ENCODE results near the gene SUSD4.
"Not testable (repeated sequence)": the region's sequence is repeated elsewhere in the genome, so short reads cannot be mapped to it uniquely, and the experiment has no call there.

The SUSD4 gene

DNA sequence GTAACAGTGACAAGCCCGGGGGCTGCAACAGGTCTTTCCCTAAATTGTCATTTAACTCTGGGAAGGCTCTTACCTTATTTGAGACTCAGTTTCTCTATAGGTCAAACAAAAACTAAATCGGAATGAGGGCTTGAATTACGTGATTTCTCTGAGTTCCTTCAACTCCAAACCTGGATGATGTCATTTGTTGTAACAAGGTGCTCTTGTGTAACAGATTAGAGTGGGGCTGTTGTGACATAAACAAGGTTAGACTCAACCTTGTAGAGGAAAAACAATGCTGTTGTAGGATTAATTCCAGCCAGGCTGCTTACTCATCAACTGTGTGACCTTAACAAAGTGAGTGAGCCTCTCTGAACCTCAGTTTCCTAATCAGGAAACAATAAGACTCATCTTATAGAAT is 74.4 kb downstream of the SUSD4 start:
- DNase-seq (ENCODE audit: low read depth, low spot score): no peak
- TF ChIP-seq, protein P1, sequence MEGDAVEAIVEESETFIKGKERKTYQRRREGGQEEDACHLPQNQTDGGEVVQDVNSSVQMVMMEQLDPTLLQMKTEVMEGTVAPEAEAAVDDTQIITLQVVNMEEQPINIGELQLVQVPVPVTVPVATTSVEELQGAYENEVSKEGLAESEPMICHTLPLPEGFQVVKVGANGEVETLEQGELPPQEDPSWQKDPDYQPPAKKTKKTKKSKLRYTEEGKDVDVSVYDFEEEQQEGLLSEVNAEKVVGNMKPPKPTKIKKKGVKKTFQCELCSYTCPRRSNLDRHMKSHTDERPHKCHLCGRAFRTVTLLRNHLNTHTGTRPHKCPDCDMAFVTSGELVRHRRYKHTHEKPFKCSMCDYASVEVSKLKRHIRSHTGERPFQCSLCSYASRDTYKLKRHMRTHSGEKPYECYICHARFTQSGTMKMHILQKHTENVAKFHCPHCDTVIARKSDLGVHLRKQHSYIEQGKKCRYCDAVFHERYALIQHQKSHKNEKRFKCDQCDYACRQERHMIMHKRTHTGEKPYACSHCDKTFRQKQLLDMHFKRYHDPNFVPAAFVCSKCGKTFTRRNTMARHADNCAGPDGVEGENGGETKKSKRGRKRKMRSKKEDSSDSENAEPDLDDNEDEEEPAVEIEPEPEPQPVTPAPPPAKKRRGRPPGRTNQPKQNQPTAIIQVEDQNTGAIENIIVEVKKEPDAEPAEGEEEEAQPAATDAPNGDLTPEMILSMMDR (IDR thresholded peaks at IDR 0.05; ENCODE audit: insufficient read depth, low read length, missing control alignments): no peak
- ChIA-PET POLR2A (no interaction called here), CTCF (no interaction called here)
- H3K4me3 ChIP-seq (ENCODE audit: low read depth, low read length): no peak overlapping the region

DNA sequence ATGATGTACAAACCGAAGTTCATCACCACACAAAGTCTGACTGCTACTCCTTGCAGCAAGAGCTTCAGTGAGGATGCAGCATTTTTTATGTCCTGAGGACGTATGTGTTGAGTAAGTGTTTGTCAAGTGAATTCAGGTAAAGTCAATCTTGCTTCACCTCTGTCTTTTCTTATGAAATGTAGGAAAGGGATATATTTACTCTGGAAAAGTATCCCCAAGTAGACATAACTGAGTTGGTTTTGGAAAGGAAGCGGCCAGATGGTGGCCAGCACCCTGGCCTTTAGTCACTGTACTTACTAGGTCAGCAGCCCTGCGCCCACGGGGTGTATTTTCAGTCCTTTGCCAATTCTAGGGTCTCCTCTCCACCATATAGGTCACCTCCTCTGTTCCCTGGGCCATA is 75.2 kb downstream of the SUSD4 start:
- ChIA-PET CTCF (no interaction called here), POLR2A (no interaction called here)
- no peak overlapping the region for H3K4me3 ChIP-seq (ENCODE audit: low read depth, low read length)
- DNase-seq (ENCODE audit: low read depth, low spot score): no peak
- TF ChIP-seq, protein P1 (IDR thresholded peaks at IDR 0.05; ENCODE audit: insufficient read depth, low read length, missing control alignments): no peak

DNA sequence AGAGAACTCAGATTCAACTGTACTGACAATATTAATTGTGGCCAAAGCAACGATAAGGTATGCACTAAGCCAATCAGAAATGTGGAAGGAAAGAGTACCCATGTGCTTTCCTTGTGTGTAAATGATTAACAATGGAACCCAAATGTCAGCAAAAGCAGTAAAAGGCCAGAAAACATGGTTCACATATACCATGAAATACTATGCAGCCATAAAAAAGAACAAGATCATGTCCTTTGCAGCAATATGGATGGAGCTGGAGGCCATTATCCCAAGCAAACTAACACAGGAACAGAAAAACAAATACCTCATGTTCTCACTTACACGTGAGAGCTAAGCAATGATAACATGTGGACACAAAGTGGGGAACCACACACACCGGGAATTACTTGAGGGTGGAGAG is 78.5 kb downstream of the SUSD4 start:
- ChIA-PET POLR2A (no interaction called here), CTCF (no interaction called here)
- H3K4me3 ChIP-seq (ENCODE audit: low read depth, low read length): no peak overlapping the region
- TF ChIP-seq, protein P1 (IDR thresholded peaks at IDR 0.05; ENCODE audit: insufficient read depth, low read length, missing control alignments): no peak
- DNase-seq (ENCODE audit: low read depth, low spot score): no peak

DNA sequence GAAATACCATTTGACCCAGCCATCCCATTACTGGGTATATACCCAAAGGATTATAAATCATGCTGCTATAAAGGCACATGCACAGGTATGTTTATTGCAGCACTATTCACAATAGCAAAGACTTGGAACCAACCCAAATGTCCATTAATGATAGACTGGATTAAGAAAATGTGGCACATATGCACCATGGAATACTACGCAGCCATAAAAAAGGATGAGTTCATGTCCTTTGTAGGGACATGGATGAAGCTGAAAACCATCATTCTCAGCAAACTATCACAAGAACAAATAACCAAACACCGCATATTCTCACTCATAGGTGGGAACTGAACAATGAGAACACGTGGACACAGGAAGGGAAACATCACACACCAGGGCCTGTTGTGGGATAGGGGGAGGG is 80.3 kb downstream of the SUSD4 start:
- DNase-seq (ENCODE audit: low read depth, low spot score); CTCF ChIA-PET; POLR2A ChIA-PET; H3K4me3 ChIP-seq (ENCODE audit: low read depth, low read length): not testable (repeated sequence)

DNA sequence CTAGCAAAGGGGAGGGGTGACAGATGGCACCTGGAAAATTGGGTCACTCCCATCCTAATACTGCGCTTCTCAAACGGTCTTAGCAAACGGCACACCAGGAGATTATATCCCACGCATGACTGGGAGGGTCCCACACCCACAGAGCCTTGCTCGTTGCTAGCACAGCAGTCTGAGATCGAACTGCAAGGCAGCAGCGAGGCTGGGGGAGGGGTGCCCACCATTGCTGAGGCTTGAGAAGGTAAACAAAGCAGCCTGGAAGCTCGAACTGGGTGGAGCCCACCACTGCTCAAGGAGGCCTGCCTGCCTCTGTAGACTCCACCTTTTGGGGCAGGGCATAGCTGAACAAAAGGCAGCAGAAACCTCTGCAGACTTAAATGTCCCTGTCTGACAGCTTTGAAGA is 85.7 kb downstream of the SUSD4 start:
- DNase-seq (ENCODE audit: low read depth, low spot score); POLR2A ChIA-PET; H3K4me3 ChIP-seq (ENCODE audit: low read depth, low read length); CTCF ChIA-PET: not testable (repeated sequence)

DNA sequence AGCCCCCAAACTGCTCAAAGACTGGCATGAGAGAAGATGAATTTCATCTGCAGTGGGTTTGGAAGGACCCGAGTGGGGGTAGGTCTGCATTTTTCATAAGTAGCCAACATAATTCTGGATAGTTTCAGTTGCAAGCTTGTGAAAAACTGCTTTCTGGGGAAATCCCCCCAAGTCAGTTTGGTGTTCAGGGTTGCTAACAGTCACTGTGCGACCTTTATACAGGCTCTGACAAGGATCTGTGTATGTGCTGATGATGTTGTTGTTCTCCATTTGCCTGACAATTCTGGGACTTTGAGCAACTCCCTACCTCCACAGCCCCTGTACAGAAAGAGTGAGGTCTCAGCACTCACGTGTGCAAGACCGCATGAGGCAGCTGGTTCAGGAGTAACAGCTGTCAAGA is 87.9 kb downstream of the SUSD4 start:
- TF ChIP-seq, protein P1 (IDR thresholded peaks at IDR 0.05; ENCODE audit: insufficient read depth, low read length, missing control alignments): no peak
- DNase-seq (ENCODE audit: low read depth, low spot score): no peak
- ChIA-PET CTCF (no interaction called here), POLR2A (no interaction called here)
- no peak overlapping the region for H3K4me3 ChIP-seq (ENCODE audit: low read depth, low read length)

DNA sequence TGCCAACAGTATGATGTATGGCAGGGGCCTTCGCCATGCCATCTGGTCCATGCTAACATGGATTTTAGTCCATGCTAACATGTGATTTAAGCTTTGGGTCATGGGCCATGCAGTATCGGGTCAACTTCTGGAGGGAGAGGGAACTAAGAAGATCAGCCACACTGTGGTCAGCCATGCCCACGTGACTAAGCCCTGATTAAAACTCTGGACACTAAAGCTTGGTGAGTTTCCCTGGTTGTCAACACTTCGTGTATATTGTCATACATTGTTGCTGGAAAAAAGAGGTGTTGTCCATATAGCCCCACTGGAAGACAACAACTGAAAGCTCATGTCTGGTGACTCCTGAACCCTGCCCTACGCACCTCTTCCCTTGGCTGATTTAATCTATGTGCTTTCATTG is 90.5 kb downstream of the SUSD4 start:
- TF ChIP-seq, protein P1 (IDR thresholded peaks at IDR 0.05; ENCODE audit: insufficient read depth, low read length, missing control alignments): no peak
- CTCF ChIA-PET: no interaction called here
- no peak overlapping the region for H3K4me3 ChIP-seq (ENCODE audit: low read depth, low read length)
- no peak for DNase-seq (ENCODE audit: low read depth, low spot score)
- POLR2A ChIA-PET: no interaction called here

Measured in AG04449 (cell line).